ENCODE data around the gene SHROOM2.
"Not testable (repeated sequence)": the region's sequence is repeated elsewhere in the genome, so short reads cannot be mapped to it uniquely, and the experiment has no call there.

Gene SHROOM2, protein sequence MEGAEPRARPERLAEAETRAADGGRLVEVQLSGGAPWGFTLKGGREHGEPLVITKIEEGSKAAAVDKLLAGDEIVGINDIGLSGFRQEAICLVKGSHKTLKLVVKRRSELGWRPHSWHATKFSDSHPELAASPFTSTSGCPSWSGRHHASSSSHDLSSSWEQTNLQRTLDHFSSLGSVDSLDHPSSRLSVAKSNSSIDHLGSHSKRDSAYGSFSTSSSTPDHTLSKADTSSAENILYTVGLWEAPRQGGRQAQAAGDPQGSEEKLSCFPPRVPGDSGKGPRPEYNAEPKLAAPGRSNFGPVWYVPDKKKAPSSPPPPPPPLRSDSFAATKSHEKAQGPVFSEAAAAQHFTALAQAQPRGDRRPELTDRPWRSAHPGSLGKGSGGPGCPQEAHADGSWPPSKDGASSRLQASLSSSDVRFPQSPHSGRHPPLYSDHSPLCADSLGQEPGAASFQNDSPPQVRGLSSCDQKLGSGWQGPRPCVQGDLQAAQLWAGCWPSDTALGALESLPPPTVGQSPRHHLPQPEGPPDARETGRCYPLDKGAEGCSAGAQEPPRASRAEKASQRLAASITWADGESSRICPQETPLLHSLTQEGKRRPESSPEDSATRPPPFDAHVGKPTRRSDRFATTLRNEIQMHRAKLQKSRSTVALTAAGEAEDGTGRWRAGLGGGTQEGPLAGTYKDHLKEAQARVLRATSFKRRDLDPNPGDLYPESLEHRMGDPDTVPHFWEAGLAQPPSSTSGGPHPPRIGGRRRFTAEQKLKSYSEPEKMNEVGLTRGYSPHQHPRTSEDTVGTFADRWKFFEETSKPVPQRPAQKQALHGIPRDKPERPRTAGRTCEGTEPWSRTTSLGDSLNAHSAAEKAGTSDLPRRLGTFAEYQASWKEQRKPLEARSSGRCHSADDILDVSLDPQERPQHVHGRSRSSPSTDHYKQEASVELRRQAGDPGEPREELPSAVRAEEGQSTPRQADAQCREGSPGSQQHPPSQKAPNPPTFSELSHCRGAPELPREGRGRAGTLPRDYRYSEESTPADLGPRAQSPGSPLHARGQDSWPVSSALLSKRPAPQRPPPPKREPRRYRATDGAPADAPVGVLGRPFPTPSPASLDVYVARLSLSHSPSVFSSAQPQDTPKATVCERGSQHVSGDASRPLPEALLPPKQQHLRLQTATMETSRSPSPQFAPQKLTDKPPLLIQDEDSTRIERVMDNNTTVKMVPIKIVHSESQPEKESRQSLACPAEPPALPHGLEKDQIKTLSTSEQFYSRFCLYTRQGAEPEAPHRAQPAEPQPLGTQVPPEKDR (N-terminal part only)

GRCh38 chrX:9785944-9786797 is at the start of gene SHROOM2:
Gene SHROOM2, plus strand, starts transcription at chrX:9786429. Its CDS starts 117 bp downstream, at chrX:9786546.
- no peak for DNase-seq (ENCODE audit: low read depth in 2 of 2)

DNA sequence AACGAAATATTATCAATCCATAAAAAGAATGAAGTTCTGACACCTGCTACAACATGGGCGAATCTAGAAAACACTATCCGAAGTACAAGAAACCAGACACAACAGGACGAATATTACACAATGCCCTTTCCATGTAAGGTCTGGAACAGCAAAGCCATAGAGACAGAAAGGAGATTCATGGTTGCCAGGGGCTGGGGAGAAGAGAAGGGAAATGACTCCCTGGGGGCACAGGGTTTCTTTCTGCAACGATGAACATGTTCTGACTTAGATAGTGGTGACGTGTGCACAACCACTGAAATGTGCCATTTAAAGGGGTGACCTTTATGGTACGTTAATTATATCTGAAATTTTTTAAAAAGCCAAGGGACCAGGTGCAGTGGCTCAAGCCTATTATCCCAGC is 48.9 kb upstream of the SHROOM2 start:
- DNase-seq (ENCODE audit: low read depth in 2 of 2) = no peak

GRCh38 chrX:9738151-9738550 is 48.1 kb upstream of the SHROOM2 start:
- no peak for DNase-seq (ENCODE audit: low read depth in 2 of 2)

DNA sequence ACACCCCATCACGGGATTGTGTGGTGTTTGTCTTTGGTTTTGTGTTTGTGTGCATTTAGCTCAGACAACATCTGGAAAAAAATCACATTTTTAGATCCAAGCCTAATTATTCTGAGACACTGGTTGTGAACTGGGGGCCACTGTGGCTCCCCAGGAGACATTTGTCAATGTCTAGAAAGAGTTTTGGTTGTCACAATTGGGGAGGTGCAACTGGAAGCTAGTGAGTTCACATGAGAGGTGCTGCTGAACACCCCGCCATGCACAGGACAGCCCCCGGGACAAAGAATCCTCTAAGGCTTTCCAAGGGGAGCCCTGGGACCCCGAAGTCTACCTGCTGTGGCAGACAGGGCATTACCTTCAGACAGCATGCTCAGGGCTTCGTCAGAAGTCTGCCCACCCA is 47.1 kb upstream of the SHROOM2 start:
- no peak for DNase-seq (ENCODE audit: low read depth in 2 of 2)

GRCh38 chrX:9745417-9746115 is 40.7 kb upstream of the SHROOM2 start:
- no peak for DNase-seq (ENCODE audit: low read depth in 2 of 2)

DNA sequence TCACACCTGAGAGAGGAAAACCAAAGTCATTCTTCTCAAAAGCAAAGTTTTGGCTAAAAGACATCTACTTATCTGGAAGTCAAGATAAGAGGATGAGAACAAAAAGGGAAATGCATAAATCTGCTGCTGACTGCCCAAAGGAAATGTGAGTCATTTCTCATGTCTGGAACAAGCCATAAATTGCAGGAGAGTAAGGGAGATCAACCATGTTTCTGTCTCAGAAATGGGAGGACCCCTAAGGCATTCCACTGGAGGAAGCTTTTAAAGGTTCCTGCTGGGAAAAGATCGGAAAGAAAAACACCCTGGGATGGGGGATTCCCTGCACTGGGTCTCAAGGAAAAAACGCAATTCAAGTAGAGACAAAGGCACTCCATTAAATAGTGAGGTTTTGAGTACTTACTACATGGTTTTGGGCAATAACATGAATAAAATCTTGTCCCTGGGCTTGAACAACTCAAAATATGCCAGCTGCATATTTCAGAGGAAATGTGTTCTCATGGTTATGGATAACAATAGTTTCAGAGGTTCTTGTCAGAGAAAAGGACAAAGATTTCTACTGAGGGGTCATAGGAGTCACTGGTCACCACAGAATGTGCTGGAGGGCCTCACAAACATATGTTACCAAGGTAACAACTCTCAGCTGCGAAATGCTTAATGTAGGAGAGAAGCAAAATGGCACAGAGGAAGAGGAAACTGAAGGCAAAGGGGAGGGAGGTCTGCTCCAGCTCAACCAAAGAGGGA is 39.9 kb upstream of the SHROOM2 start:
- DNase-seq (ENCODE audit: low read depth in 2 of 2) = no peak

DNA sequence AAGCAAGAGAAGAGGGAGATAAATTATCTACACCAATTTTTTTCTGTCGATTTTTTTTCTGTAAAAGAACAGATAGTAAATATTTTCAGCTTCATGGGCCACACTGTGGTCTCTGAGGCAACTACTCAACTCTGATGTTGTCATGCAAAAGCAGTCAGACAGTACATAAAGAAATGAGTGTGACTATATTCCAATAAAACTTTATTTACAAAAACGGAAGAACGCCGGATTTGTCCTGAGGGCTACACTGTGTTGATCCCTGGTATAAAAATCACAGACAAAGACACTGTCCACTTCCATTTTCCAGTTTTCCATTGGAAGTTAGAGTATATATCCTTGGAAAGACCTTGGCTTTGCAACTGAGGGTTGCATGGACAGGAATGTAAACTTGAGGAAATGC is 38.6 kb upstream of the SHROOM2 start:
- DNase-seq (ENCODE audit: low read depth in 2 of 2) = no peak

GRCh38 chrX:9749146-9749692 is 37.0 kb upstream of the SHROOM2 start:
- no peak for DNase-seq (ENCODE audit: low read depth in 2 of 2)

DNA sequence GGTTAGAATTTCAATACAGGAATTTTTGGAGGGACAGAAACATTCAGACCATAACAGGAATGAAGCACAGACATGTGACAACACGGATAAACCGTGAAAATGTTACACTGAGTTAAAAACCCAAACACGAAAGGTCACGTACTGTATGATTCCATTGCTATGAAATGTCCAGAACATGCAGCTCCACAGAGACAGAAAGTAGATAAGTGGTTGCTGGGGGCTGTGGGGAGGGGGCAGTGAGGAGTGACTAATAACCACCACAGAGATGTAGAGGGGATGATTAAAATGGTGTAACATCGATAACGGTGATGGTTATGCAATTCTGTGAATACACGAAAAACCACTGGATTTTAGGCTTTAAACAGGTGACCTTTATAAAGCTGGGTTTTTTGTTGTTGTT is 28.9 kb upstream of the SHROOM2 start:
- no peak for DNase-seq (ENCODE audit: low read depth in 2 of 2)

DNA sequence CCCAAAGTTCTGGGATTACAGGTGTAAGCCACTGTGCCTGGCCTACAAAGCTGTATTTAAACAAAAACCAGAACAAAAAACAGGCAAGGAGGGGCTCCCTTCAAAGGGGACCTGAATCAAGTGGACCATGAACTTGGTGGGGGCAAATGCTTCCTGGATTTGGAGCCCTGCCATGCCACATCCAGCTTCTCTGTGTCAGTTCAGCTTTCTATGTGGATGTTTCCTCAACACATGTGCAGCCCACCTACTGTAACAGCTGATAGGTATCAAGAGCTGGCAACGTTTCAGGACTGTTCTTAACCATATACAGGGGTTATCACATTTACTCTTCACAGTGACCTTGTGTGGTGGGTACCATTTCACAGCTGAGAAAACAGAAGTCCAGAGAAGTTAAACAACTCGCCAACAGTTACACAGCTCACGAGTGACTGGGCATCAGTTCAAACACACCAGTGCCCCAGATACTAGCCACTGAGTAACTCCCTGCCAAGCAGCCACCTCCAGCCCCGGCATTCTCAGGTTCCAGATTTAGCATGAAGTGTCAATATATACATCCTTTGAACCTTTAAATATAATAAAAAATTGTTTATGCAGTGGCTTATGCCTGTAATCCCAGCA is 28.1 kb upstream of the SHROOM2 start:
- no peak for DNase-seq (ENCODE audit: low read depth in 2 of 2)

DNA sequence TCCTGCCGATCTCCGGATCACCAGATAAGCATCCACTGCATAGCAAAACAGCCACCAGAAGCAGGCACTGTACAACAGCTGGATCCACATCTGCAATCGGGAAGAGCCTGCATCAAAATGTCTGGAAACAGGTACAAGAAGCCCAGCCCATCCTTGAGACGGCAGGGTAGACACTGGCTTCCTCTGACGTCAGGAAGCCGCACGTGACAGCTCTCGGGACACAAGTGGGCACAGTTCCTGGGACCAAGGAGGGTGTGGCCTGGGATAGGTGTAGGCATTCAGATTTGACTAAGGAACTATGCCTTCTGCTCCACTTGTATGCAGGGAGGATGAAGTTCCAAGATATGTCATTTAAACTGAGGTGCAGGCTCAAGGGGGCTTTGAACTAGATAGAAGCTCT is 26.9 kb upstream of the SHROOM2 start:
- DNase-seq (ENCODE audit: low read depth in 2 of 2) = no peak

DNA sequence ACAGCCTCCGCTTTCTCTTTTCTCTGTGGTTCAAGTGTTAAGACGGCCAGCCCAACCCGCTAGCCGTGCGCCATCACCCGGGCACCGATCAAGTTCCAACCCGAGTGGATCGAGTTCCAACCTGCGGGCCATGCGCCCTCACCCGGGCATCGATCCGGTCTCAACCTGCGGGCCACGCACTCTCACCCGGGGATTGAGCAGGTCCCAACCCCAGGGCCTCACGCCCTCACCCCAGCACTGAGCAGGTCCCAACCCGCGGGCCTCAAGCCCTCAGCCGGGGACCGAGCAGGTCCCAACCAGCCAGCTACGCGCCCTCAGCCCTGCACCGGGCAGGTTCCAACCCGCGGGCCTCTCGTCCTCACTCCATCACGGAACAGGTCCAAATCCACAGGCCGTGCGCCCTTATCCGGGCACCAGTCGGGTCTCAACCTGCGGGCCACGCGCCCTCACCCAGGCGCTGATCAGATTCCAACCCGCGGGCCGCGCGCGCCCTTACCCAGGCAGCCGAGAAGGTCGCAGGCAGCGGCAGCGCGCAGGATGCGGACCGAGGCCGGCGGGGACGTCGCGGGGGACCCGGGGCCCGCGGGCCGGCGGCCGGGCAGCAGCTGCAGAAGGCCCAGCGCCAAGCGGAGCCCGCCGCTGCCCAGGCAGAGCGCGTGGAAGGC is 21.0 kb upstream of the SHROOM2 start:
- DNase-seq (ENCODE audit: low read depth in 2 of 2) = no peak

DNA sequence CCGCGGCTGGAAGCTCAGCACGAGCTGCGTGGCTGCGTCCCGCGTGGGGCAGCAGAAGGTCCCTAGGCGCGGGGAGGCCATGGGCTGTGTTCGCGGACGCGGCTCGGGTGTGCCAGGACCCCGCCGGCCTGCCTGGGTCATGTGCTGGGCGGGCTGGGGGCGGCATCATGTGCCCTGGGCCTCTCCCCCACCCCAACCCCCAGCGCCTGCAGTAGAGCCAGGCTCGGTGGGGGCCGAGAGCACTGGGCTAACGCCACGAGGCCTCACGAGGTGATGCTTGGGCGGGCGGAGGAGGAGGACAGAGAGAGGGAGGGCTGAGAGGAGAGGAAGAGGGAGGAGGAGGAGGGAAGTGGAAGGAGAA is 20.5 kb upstream of the SHROOM2 start, which contains the start of gene GPR143:
TSS of gene GPR143 (minus strand) at position 111 of the 361 bp plus-strand sequence. CDS start at position 81, 30 bp downstream.
- DNase-seq (ENCODE audit: low read depth in 2 of 2) = no peak

DNA sequence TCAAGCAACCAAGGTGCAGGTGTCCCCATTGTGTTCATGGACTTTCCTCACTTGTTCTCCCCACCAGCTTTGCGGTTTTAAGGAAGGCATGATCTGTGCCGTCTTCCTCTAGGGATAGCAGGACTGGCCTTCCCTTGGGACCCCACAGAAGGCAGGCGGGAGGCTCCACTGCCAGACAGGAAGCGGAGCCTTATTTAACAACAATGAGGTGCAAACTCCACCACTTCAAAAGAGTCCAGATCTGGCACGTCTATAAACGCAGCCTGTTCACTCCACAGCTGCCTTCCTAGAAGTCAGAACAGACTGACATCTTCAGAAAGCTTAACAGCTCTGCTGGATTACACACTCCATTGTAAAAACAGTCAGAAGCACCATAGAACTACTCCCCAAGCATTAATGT is 18.9 kb upstream of the SHROOM2 start:
- DNase-seq (ENCODE audit: low read depth in 2 of 2) = no peak

DNA sequence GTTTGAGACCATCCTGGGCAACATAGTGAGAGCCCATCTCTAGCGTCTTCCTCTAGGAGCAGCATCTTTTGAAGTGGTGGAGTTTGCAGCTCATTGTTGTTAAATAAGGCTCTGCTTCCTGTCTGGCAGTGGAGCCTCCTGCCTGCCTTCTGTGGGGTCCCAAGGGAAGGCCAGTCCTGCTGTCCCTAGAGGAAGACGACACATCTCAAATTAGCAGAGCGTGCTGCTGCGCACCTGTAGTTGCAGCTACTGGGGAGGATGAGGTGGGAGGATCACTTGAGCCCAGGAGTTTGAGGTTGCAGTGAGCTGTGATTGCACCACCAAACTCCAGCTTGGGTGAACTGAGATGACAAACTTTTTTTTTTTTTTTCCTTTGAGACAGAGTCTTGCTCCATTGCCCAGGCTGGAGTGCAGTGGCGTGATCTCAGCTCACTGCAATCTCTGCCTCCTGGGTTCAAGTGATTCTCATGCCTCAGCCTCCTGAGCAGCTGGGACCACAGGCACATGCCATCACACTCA is 17.8 kb upstream of the SHROOM2 start:
- DNase-seq (ENCODE audit: low read depth in 2 of 2) = not testable (repeated sequence)

- no peak for DNase-seq (ENCODE audit: low read depth in 2 of 2)
Observed at GRCh38 chrX:9770319-9770718, 15.9 kb upstream of the SHROOM2 start.

GRCh38 chrX:9772943-9773342 is 13.3 kb upstream of the SHROOM2 start:
- no peak for DNase-seq (ENCODE audit: low read depth in 2 of 2)

DNA sequence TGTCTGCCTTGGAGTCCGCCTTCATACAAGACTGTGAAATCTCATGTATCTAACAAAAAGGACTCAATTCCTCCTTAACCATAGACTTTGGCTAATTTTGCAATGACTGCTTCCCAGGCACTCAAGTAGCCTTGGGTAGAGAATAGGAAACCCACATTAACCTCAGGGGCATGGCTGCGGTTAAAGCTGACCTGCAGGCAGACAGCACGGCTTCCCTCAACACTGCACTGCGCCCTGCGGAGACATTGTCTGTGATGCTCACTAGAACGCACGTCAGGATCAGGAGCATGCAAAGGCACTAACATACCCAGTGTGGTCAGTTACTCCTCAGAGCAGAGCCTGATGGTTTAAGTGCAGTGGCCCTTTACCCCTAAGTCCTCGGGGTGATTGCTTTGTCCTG is 10.3 kb upstream of the SHROOM2 start:
- no peak for DNase-seq (ENCODE audit: low read depth in 2 of 2)
